GM12878 (cell line): ENCODE results near the gene CNPY1.
"Not testable (repeated sequence)": the region's sequence is repeated elsewhere in the genome, so short reads cannot be mapped to it uniquely, and the experiment has no call there.

Source experiments
- CBX3 ChIP-seq: fragments of 200-600 bp; sonication (generic); IDR thresholded peaks from 2 replicates; pipeline ENCODE4 v1.6.1; 2016; ENCODE audit warnings: low read depth, borderline replicate concordance
- HDAC2 ChIP-seq: fragments of 200-600 bp; sonication (generic); IDR thresholded peaks from 2 replicates; pipeline ENCODE4 v1.6.1; 2017
- MEF2A ChIP-seq: IDR thresholded peaks from 2 replicates; pipeline ENCODE4 v1.6.1; 2011; ENCODE audit warnings: low read depth, mild to moderate bottlenecking, low read length, moderate library complexity; ENCODE audit not compliant: insufficient read depth
- NBN ChIP-seq: fragments of 450-650 bp; IDR thresholded peaks from 2 replicates; pipeline ENCODE4 v1.6.1; 2016
- SIN3A ChIP-seq: IDR thresholded peaks from 2 replicates; pipeline ENCODE4 v1.6.1; 2012; ENCODE audit warnings: low read depth, low read length, improper control_type of control experiment
- TAF1 ChIP-seq: IDR thresholded peaks from 2 replicates; pipeline ENCODE4 v1.6.1; 2011; ENCODE audit warnings: mild to moderate bottlenecking, low read depth, low read length, borderline replicate concordance
- TF ChIP-seq, protein P1 (sequence below): fragments of 450-650 bp; IDR thresholded peaks from 2 replicates; pipeline ENCODE4 v1.6.1; 2016; ENCODE audit warnings: mild to moderate bottlenecking
- TF ChIP-seq, protein P2 (sequence below): IDR thresholded peaks from 2 replicates; pipeline ENCODE4 v1.6.1; 2012; ENCODE audit warnings: low read length, inconsistent platforms
- TF ChIP-seq, protein P3 (sequence below), 3 experiments: IDR thresholded peaks in 2 of 3; conservative IDR thresholded peaks in 1 of 3; 2 replicates each; pipeline ENCODE4 v1.5.1; 2011; ENCODE audit warnings: low read depth in 3 of 3, low read length in 3 of 3, mild to moderate bottlenecking in 3 of 3, control low read depth in 2 of 3, moderate library complexity in 2 of 3, inconsistent platforms in 1 of 3, mixed read lengths in 1 of 3; ENCODE audit not compliant: control insufficient read depth in 2 of 3, insufficient read depth in 1 of 3; ENCODE audit errors: extremely low read depth in 1 of 3

DNA sequence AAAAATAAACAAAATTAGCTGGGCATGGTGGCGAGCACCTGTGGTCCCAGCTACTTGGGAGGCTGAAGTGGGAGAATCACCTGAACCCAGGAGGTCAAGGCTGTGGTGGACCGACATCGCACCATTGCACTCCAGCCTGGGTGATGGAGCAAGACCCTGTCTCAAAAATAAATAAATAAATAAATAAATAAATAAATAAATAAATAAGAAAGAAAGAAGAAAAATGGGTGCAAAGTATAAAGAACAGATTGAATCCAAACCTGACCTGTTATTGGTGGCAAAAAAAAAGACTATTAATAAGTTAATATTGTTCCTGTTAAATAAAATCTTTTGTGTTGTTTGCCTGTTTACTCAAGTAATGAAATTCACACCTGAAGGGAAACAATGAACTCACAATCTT is 27.0 kb downstream of the CNPY1 start:
- TF ChIP-seq, protein P1, sequence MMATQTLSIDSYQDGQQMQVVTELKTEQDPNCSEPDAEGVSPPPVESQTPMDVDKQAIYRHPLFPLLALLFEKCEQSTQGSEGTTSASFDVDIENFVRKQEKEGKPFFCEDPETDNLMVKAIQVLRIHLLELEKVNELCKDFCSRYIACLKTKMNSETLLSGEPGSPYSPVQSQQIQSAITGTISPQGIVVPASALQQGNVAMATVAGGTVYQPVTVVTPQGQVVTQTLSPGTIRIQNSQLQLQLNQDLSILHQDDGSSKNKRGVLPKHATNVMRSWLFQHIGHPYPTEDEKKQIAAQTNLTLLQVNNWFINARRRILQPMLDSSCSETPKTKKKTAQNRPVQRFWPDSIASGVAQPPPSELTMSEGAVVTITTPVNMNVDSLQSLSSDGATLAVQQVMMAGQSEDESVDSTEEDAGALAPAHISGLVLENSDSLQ, result not testable (repeated sequence)
- not testable (repeated sequence) for TF ChIP-seq NBN, CBX3, MEF2A, SIN3A, TAF1, HDAC2
- TF ChIP-seq, protein P2, sequence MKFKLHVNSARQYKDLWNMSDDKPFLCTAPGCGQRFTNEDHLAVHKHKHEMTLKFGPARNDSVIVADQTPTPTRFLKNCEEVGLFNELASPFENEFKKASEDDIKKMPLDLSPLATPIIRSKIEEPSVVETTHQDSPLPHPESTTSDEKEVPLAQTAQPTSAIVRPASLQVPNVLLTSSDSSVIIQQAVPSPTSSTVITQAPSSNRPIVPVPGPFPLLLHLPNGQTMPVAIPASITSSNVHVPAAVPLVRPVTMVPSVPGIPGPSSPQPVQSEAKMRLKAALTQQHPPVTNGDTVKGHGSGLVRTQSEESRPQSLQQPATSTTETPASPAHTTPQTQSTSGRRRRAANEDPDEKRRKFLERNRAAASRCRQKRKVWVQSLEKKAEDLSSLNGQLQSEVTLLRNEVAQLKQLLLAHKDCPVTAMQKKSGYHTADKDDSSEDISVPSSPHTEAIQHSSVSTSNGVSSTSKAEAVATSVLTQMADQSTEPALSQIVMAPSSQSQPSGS, result not testable (repeated sequence)
- TF ChIP-seq, protein P3, sequence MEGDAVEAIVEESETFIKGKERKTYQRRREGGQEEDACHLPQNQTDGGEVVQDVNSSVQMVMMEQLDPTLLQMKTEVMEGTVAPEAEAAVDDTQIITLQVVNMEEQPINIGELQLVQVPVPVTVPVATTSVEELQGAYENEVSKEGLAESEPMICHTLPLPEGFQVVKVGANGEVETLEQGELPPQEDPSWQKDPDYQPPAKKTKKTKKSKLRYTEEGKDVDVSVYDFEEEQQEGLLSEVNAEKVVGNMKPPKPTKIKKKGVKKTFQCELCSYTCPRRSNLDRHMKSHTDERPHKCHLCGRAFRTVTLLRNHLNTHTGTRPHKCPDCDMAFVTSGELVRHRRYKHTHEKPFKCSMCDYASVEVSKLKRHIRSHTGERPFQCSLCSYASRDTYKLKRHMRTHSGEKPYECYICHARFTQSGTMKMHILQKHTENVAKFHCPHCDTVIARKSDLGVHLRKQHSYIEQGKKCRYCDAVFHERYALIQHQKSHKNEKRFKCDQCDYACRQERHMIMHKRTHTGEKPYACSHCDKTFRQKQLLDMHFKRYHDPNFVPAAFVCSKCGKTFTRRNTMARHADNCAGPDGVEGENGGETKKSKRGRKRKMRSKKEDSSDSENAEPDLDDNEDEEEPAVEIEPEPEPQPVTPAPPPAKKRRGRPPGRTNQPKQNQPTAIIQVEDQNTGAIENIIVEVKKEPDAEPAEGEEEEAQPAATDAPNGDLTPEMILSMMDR (IDR thresholded peaks at IDR 0.05 in 2 of 3, conservative IDR thresholded peaks at IDR 0.05 in 1 of 3; ENCODE audit: control insufficient read depth in 2 of 3, extremely low read depth in 1 of 3, insufficient read depth in 1 of 3, low read depth in 3 of 3, low read length in 3 of 3), result not testable (repeated sequence)
